ENCODE data around the gene AHI1.
A peak's percentile ranks its signal among the peaks of the same experiment; 100 is the strongest.
"Not testable (repeated sequence)": the region's sequence is repeated elsewhere in the genome, so short reads cannot be mapped to it uniquely, and the experiment has no call there.

Gene AHI1

GRCh38 chr6:135505648-135506047 is 8.1 kb upstream of the AHI1 start:
- no peak for DNase-seq (ENCODE audit: low read depth in 2 of 2)

DNA sequence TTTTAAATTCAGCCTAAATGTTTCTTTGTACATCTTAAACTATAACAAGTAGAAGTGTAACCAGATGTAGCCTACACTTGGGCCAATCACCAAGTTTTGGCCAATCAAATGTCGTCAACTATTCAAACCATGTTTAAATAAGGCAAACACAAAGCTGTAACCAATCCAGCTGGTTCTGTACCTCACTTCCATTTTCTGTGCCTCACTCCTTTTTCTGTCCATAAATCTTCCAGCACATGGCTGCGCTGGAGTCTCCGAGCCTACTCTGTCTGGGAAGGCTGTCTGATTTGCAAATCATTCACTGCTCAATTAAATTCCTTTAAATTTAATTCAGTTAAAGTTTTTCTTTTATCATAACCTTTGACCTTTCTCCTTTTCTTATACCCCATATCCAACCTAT is 7.7 kb upstream of the AHI1 start:
- DNase-seq (ENCODE audit: low read depth in 2 of 2), result no peak

DNA sequence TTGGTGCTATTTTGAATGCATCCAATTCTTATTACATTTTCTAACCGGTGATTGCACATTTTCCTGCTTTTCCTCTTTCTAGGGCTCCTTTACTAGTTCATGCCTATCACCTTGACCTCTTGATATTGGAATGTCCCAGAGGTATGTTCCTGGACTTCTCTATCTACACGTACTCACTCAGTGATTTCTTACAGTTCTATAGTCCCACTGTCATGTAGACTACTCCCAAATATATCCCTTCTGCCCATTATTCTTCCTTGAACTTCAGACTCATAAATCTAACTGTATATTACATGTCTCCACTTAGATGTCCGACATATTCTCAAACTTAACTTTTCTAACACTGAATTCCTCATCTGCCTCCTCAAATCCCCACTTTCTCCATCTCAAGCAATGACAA is 7.2 kb upstream of the AHI1 start:
- DNase-seq (ENCODE audit: low read depth in 2 of 2), result no peak

DNA sequence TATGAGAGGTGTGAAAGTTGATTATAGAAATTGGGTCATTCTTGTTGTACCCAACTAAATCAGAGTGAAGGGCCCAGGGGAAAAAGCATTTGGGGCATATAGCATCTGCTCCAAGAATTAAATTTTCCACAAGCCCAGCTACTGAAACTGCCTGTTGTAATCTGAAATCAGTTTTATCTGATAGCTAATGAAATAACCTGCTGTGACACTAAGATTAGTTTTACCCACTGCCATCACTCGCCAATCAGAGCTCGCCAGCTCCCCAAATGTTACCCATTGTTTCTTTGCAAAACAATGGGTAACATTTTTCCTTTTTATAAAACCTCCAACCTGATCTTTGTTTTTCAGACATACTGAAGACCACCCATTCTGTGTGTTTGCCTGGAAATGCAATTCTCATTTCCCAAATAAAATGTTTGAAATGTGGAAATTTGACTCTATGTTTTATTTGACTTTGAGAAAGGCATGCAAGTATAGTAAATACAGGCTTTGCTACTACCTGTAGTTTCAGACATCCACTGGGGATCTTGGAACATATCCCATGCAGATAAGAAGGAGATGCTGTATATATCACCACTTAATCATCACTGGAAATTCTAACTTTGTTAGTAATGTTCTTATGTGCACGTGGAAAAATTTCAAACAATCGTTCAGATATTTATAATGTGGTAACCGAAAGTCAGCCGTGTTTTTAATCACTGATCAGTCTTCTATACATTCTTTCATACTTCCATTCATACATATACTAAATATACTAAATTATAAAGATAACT is 6.3 kb upstream of the AHI1 start:
- no peak for DNase-seq (ENCODE audit: low read depth in 2 of 2)

- DNase-seq (ENCODE audit: low read depth in 2 of 2), result no peak
Measured at GRCh38 chr6:135499441-135500340, 2.2 kb upstream of the AHI1 start.

DNA sequence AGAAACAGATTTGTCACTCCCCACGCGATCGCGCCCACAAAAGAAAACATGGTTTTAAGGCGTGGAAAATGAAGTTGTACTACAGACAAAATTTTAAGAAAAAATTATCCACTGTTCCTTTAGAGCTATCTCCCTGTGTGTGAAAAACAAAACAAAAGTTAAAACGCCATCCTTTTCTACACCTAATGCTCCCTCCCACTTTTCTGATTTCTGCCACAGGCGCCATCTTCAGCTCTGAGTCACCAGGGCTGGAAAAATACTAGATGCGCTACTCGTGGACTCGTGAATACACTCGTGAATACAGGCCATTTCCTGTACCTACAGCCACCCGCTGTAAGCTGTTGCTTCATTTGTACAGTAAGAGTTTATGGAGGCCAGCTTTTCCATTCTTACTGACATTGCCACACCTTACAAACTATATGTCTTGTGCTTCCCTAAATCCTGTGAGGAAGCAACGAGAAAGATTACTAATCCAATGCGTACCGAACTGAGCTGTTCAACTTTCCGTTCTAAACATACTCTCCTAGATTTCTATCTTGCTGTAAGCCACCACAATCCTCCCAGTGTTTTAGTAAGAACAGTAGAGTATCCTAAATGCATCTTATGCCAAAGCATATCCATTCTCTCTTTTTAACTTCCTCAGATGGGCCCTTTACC is 773 bp upstream of the AHI1 start:
- DNase-seq (ENCODE audit: low read depth in 2 of 2), result peak; percentile 31 to 52

DNA sequence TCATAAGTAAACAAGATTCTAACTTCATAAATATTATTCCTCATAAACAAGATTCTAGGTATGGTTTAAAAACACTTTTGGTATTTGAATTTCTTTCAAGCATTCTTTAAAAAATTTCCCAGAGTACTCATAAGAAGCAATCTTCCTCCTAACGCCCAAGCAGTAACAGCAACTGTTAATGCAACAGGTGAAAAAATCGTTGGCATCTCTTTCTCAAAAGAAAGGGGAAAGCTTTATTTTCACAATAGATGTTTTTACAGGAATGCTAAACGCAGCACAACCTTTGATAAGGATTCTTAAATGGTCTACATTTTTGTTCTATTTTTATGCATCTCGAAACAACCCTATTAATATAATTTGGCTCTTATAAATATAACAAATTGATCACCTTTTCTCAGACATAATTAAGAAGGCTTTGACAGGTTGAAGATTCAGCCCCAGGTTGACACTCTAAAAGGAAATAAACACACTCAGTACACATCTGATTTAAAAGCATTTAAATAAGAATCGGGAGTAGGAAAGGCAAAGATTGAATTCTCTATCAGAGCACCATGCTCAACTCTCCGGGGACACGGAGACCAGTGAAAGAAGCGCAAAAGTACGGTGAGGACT is 634 bp downstream of the AHI1 start:
- no peak for DNase-seq (ENCODE audit: low read depth in 2 of 2)

- DNase-seq (ENCODE audit: low read depth in 2 of 2), result no peak
Measured at GRCh38 chr6:135493218-135493961, 4.2 kb downstream of the AHI1 start.

GRCh38 chr6:135490381-135490780 is 7.2 kb downstream of the AHI1 start:
- DNase-seq (ENCODE audit: low read depth in 2 of 2), result no peak

GRCh38 chr6:135488023-135488422 is 9.5 kb downstream of the AHI1 start:
- no peak for DNase-seq (ENCODE audit: low read depth in 2 of 2)

GRCh38 chr6:135483903-135484302 is 13.6 kb downstream of the AHI1 start:
- DNase-seq (ENCODE audit: low read depth in 2 of 2), result not testable (repeated sequence)

GRCh38 chr6:135481783-135482369 is 15.7 kb downstream of the AHI1 start:
- DNase-seq (ENCODE audit: low read depth in 2 of 2), result no peak

- no peak for DNase-seq (ENCODE audit: low read depth in 2 of 2)
Measured at GRCh38 chr6:135479601-135480000, 17.9 kb downstream of the AHI1 start.

- no peak for DNase-seq (ENCODE audit: low read depth in 2 of 2)
Measured at GRCh38 chr6:135478626-135479025, 18.9 kb downstream of the AHI1 start.

DNA sequence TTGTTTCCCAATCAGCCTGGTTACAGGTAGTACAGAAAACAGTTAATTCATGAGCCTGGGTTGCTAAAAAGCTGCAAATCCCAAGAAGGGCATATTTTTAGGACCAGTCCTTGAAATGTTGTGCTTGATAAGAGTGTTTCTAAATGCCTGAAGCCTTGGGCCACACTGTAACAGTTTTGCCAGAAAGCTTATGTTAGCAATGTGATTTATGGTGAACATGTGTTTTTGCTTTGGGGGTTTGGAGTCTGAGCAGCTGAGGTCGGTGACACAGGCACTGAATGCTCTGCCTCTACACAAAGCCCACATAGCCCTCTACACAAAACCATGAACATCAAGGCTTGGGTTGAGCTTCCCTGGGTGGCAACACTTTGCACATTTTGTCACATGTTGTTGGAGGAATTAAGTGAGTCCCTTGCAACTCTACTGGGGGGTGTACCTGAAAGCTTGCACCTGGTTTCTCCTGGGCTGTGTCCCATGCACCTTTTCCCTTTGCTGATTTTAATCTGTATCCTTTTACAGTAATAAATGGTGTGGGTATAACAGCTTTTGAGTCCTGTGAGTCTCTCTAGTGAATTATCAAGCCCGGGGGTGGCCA is 22.2 kb downstream of the AHI1 start:
- DNase-seq (ENCODE audit: low read depth in 2 of 2), result no peak

- DNase-seq (ENCODE audit: low read depth in 2 of 2), result no peak
Measured at GRCh38 chr6:135474362-135474761, 23.2 kb downstream of the AHI1 start.

- no peak for DNase-seq (ENCODE audit: low read depth in 2 of 2)
Measured at GRCh38 chr6:135465903-135466302, 31.6 kb downstream of the AHI1 start.

DNA sequence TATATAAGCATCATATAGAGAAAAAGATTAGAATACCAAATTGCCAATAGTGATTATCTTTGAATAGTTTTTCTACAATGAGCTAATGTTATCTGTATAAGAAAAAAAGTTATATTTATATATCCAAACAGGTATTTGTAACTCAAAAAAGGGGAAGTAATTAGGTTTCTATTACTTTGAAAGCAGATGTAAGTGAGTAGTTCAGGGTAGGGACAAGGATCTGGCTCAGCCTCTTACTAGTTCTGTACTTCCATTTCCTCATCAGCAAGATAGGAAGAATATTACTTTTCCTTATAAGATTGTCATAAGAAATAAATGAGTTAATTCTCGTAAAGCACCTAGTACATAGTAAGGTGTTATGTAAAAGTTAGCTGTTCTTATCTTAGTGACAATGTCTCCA is 32.2 kb downstream of the AHI1 start:
- no peak for DNase-seq (ENCODE audit: low read depth in 2 of 2)

DNA sequence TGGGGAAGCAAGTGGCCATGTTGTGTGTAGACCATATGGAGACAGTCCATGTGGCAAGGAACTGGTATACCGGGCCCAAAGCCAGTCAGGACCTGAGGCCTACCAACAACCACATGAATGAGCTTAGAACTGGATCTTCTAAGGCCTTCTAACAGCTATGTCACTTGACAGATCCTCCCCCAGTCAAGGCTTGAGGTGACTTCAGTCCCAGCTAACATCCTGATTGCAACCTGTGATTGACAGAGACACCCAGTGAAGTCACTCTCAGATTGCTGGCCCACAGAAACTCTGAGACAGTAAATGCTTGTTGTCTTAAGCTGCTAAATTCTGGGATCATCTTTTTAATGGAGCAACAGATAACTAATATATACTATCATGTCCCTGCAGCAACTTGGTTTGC is 32.9 kb downstream of the AHI1 start:
- no peak for DNase-seq (ENCODE audit: low read depth in 2 of 2)

- no peak for DNase-seq (ENCODE audit: low read depth in 2 of 2)
Measured at GRCh38 chr6:135461208-135461607, 36.3 kb downstream of the AHI1 start.

- no peak for DNase-seq (ENCODE audit: low read depth in 2 of 2)
Measured at GRCh38 chr6:135458051-135458450, 39.5 kb downstream of the AHI1 start.
